ENCODE results near the gene ITGA5.
"Not testable (repeated sequence)": the region's sequence is repeated elsewhere in the genome, so short reads cannot be mapped to it uniquely, and the experiment has no call there.

The ITGA5 gene

DNA sequence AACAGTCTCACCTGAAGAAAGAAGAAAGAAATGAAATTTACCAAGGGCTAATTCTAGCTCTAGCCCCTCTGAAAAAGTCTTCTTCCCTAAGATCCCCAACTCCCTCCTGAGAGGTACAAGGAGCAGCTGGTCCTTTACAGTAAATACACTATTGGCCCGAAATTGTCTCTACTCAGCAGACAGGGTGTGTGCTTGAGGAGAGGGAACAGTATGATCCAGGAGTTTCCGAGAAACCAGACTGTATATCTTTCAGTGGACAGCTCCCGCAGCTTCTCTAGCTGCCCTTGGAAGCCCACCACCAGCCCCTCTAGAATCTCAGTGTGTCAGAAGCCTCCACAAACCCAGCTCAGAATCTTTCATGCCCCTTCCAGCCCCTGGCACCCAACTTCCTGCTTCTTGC, 62.8 kb downstream of the ITGA5 start:
- H3K27ac ChIP-seq: peak overlapping the region; percentile 98
- peaks cover 5% of the 10 kb centered on the region for H3K36me3 ChIP-seq
- H3K9me3 ChIP-seq (ENCODE audit: severe bottlenecking): no peaks in the 10 kb centered on the region
- H3K4me3 ChIP-seq (ENCODE audit: low read depth, low read length): peak overlapping the region; percentile 0
- no peak for DNase-seq
- H3K27me3 ChIP-seq (ENCODE audit: insufficient read depth, low read depth, severe bottlenecking): no peaks in the 10 kb centered on the region
- TF ChIP-seq, protein P1, sequence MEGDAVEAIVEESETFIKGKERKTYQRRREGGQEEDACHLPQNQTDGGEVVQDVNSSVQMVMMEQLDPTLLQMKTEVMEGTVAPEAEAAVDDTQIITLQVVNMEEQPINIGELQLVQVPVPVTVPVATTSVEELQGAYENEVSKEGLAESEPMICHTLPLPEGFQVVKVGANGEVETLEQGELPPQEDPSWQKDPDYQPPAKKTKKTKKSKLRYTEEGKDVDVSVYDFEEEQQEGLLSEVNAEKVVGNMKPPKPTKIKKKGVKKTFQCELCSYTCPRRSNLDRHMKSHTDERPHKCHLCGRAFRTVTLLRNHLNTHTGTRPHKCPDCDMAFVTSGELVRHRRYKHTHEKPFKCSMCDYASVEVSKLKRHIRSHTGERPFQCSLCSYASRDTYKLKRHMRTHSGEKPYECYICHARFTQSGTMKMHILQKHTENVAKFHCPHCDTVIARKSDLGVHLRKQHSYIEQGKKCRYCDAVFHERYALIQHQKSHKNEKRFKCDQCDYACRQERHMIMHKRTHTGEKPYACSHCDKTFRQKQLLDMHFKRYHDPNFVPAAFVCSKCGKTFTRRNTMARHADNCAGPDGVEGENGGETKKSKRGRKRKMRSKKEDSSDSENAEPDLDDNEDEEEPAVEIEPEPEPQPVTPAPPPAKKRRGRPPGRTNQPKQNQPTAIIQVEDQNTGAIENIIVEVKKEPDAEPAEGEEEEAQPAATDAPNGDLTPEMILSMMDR (IDR thresholded peaks at IDR 0.05; ENCODE audit: low read depth, low read length): no peak

DNA sequence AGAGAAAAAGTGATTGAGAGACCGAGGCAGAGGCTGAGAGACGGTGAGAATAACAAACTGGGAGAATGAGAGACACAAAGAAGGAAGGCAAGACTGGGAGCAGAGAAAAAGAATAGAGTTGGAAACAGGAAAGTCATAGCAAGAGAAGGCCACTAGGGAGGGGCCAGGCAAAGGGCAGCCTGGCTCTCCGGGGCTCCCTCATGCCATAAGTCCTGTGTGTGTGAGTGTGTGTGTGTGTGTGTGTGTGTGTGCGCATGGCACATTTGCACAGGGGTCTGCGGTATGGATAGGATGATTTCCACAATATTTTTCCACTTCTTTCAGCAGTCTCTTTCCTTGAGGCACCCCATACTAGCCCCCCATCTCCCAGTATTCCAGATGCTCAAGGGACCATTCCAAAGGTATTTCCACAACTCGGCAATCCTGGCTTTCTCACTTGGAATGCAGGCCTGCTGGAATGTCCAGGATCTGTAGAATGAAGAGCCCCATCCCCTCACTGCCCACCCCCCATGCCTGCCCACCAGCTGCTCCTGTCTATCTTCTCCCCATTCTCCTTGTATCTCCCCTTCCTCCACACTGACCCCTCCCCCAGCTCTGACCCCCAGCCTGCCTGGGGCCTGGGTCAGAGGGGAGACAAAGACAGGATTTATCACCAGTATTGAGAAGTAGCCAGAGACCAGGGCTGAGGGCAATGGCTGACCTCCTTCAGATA, 63.8 kb downstream of the ITGA5 start:
- Histone ChIP-seq H3K9me3 (ENCODE audit: severe bottlenecking) (no peaks in the 10 kb centered on the region), H3K27me3 (ENCODE audit: insufficient read depth, low read depth, severe bottlenecking) (no peaks in the 10 kb centered on the region), H3K36me3 (peaks cover 6% of the 10 kb centered on the region), H3K27ac (peak overlapping the region; percentile 98), H3K4me3 (ENCODE audit: low read depth, low read length) (no peak overlapping the region)
- DNase-seq: peak; percentile 39
- TF ChIP-seq, protein P1 (IDR thresholded peaks at IDR 0.05; ENCODE audit: low read depth, low read length): peak; percentile 45

DNA sequence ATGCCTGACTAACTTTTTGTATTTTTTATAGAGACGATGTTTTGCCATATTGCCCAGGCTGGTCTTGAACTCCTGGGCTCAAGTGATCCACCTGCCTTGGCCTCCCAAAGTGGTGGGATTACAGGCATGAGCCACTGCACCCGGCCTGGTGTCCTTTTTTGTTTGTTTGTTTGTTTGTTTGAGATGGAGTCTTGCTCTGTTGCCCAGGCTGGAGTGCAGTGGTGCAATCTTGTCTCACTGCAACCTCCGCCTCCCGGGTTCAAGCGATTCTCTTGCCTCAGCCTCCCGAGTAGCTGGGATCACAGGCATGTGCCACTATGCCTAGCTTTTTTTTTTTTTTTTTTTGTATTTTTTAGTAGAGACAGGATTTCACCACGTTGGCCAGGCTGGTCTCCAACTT, 64.8 kb downstream of the ITGA5 start:
- H3K9me3 ChIP-seq (ENCODE audit: severe bottlenecking); H3K27me3 ChIP-seq (ENCODE audit: insufficient read depth, low read depth, severe bottlenecking); DNase-seq; H3K4me3 ChIP-seq (ENCODE audit: low read depth, low read length): not testable (repeated sequence)
- Histone ChIP-seq H3K36me3 (peaks cover 12% of the 10 kb centered on the region), H3K27ac (peak overlapping the region; percentile 89; the same call in 1 of the 2 replicates)

DNA sequence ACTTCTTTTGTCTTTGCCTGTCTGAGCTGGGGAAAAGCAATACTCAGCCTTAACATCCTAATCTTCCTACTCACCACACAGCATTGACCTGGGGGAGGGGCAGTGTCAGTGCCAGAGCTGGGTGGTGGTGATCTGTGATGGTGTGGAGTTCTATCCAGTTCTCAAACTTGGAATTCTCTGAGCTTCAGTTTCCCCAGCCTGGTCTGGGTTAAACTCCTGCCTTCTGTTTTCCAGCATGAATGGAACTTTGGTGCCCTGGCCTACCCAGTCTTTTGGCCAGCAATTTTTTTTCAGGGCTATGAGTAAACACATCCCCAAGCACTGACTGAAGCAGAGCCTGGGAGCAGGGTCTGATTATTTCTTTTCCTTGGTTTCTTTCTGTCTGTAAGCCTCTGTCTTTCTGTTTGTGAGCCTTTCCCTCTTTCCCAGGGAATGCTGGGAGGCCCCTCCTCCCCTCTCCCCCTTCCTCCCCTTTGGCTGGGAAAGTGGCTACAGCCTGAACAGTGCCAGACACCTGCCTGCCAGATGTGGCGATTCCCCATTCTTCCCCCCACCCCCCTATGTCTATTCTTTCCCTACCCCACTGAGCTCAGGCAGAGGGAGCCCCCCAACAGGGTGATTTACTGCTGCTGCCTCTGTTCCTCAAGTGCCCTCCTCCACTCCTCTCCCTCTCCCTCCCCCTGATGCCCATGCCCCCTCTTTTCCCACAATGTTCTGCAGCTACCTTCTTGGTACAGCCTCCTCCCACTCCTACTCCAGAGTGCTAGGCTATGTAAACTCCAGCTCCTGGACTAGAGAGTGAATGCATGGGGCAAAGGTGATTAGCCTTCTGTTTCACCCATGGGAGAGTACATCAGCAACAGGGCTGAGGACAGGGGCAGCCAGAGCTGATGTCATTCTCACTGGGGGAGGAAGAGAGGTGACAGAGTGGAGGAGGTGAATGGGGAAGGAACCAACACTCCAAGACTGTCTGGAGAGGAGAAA, 65.9 kb downstream of the ITGA5 start:
- H3K4me3 ChIP-seq (ENCODE audit: low read depth, low read length): peak overlapping the region; percentile 40
- peaks cover 16% of the 10 kb centered on the region for H3K36me3 ChIP-seq
- peak; percentile 81 for DNase-seq
- no peaks in the 10 kb centered on the region for H3K9me3 ChIP-seq (ENCODE audit: severe bottlenecking)
- TF ChIP-seq, protein P1 (IDR thresholded peaks at IDR 0.05; ENCODE audit: low read depth, low read length): no peak
- H3K27me3 ChIP-seq (ENCODE audit: insufficient read depth, low read depth, severe bottlenecking): no peaks in the 10 kb centered on the region
- H3K27ac ChIP-seq: peak overlapping the region; percentile 89

- peaks cover 27% of the 10 kb centered on the region for H3K36me3 ChIP-seq
- no peaks in the 10 kb centered on the region for H3K27me3 ChIP-seq (ENCODE audit: insufficient read depth, low read depth, severe bottlenecking)
- H3K9me3 ChIP-seq (ENCODE audit: severe bottlenecking): no peaks in the 10 kb centered on the region
- TF ChIP-seq, protein P1 (IDR thresholded peaks at IDR 0.05; ENCODE audit: low read depth, low read length): no peak
- H3K27ac ChIP-seq: peak overlapping the region; percentile 89
- peak; percentile 88 for DNase-seq
- peak overlapping the region; percentile 40 for H3K4me3 ChIP-seq (ENCODE audit: low read depth, low read length)
These were observed 67.0 kb downstream of the ITGA5 start for GRCh38 chr12:54352022-54352531.

GRCh38 chr12:54351341-54351740, 67.7 kb downstream of the ITGA5 start:
- peaks cover 27% of the 10 kb centered on the region for H3K36me3 ChIP-seq
- H3K27ac ChIP-seq: peak overlapping the region; percentile 89
- no peaks in the 10 kb centered on the region for H3K27me3 ChIP-seq (ENCODE audit: insufficient read depth, low read depth, severe bottlenecking)
- H3K9me3 ChIP-seq (ENCODE audit: severe bottlenecking): no peaks in the 10 kb centered on the region
- no peak for DNase-seq
- TF ChIP-seq, protein P1 (IDR thresholded peaks at IDR 0.05; ENCODE audit: low read depth, low read length): no peak
- H3K4me3 ChIP-seq (ENCODE audit: low read depth, low read length): peak overlapping the region; percentile 40; the same call in 1 of the 2 replicates
